IPS-NIHi7 (cell line): ENCODE results near the gene SCN2A.
A peak's percentile ranks its signal among the peaks of the same experiment; 100 is the strongest.
"Not testable (repeated sequence)": the region's sequence is repeated elsewhere in the genome, so short reads cannot be mapped to it uniquely, and the experiment has no call there.

Source experiments
- DNase-seq: peaks from one replicate; pipeline ENCODE4 v3.0.0; 2012; ENCODE audit warnings: mixed read lengths; ENCODE audit errors: extremely low spot score

SCN2A gene

GRCh38 chr2:165253178-165253577 lies 14.0 kb downstream of the SCN2A start:
- no peak for DNase-seq

- DNase-seq = no peak
Observed at GRCh38 chr2:165256618-165257017, 17.4 kb downstream of the SCN2A start.

GRCh38 chr2:165260347-165260746 lies 21.1 kb downstream of the SCN2A start:
- DNase-seq = not testable (repeated sequence)

GRCh38 chr2:165268754-165269153 lies 29.5 kb downstream of the SCN2A start:
- no peak for DNase-seq

GRCh38 chr2:165273176-165273575 lies 34.0 kb downstream of the SCN2A start:
- DNase-seq = no peak

- no peak for DNase-seq
Observed at GRCh38 chr2:165274698-165275097, 35.5 kb downstream of the SCN2A start.

- DNase-seq = no peak
Observed at GRCh38 chr2:165275932-165276331, 36.7 kb downstream of the SCN2A start.

GRCh38 chr2:165277295-165277694 lies 38.1 kb downstream of the SCN2A start:
- DNase-seq = no peak

GRCh38 chr2:165277860-165278656 lies 38.8 kb downstream of the SCN2A start:
- DNase-seq = no peak

GRCh38 chr2:165280356-165280755 lies 41.1 kb downstream of the SCN2A start:
- DNase-seq = no peak

GRCh38 chr2:165281387-165281786 lies 42.2 kb downstream of the SCN2A start:
- no peak for DNase-seq

GRCh38 chr2:165283342-165283741 lies 44.1 kb downstream of the SCN2A start:
- DNase-seq = no peak

GRCh38 chr2:165287094-165287778 lies 48.0 kb downstream of the SCN2A start:
- no peak for DNase-seq

GRCh38 chr2:165289069-165289468 lies 49.9 kb downstream of the SCN2A start:
- DNase-seq = no peak

- DNase-seq = peak; percentile 69
Observed at GRCh38 chr2:165293440-165294420, 54.5 kb downstream of the SCN2A start.

GRCh38 chr2:165294912-165295311 lies 55.7 kb downstream of the SCN2A start:
- DNase-seq = no peak

GRCh38 chr2:165295643-165296042 lies 56.4 kb downstream of the SCN2A start:
- DNase-seq = no peak

GRCh38 chr2:165305391-165306096 lies 66.3 kb downstream of the SCN2A start:
- DNase-seq = no peak

- DNase-seq = no peak
Observed at GRCh38 chr2:165307317-165307716, 68.1 kb downstream of the SCN2A start.

- DNase-seq = no peak
Observed at GRCh38 chr2:165311949-165312348, 72.7 kb downstream of the SCN2A start.

GRCh38 chr2:165312999-165313398 lies 73.8 kb downstream of the SCN2A start:
- DNase-seq = no peak
